Peyer's patch (tissue), 4 donors: ENCODE measurements around the gene CS.

Source experiments
- POLR2A ChIP-seq, 2 donors: fragments of 450-650 bp; IDR thresholded peaks; one replicate each; pipeline ENCODE4 v1.5.1; 2017; ENCODE audit warnings: antibody characterized with exemption in 2 of 2, mild to moderate bottlenecking in 2 of 2, moderate library complexity in 2 of 2
- TF ChIP-seq, protein P1 (sequence below), 6 experiments: fragments of 450-650 bp in 4 of 6; fragments of 200-600 bp in 2 of 6; sonication (generic) in 1 of 6; IDR thresholded peaks; one replicate each; pipeline ENCODE4 v1.5.1; 2017 to 2019; ENCODE audit warnings: antibody characterized with exemption in 6 of 6, mild to moderate bottlenecking in 3 of 6, moderate library complexity in 1 of 6

DNA sequence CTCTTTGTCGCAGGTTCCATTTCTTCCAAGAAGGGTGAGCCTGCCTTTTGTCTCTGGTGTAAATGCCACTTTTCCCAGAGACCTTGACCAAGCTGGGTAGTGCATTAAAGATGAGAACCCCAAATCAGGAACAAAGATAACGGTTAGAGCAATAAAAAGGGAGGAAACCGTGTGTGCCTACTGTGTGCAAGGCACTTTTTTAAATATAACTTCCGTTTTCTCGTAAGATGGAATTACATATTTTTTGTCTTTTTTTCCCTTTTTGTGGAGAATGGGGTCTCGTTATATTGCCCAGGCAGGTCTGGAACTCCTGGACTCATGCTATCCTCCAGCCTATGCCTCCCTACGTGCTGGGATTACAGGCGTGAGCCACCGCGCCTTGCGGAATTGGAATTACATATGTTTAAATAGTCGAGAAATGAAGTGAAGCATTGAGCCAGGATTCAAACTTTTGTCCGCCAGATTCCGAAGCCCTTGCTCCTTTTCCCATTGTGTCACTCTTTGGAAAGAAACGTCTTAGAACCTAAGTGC lies 76.5 kb downstream of the CS start:
- TF ChIP-seq, protein P1, sequence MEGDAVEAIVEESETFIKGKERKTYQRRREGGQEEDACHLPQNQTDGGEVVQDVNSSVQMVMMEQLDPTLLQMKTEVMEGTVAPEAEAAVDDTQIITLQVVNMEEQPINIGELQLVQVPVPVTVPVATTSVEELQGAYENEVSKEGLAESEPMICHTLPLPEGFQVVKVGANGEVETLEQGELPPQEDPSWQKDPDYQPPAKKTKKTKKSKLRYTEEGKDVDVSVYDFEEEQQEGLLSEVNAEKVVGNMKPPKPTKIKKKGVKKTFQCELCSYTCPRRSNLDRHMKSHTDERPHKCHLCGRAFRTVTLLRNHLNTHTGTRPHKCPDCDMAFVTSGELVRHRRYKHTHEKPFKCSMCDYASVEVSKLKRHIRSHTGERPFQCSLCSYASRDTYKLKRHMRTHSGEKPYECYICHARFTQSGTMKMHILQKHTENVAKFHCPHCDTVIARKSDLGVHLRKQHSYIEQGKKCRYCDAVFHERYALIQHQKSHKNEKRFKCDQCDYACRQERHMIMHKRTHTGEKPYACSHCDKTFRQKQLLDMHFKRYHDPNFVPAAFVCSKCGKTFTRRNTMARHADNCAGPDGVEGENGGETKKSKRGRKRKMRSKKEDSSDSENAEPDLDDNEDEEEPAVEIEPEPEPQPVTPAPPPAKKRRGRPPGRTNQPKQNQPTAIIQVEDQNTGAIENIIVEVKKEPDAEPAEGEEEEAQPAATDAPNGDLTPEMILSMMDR (IDR thresholded peaks at IDR 0.05) = no peak
- TF ChIP-seq POLR2A (IDR thresholded peaks at IDR 0.05) = no peak
